SK-N-SH (cell line): ENCODE results near the gene FZD10. TPM values are rescaled to one million over a fixed set of nuclear protein-coding genes. Genes with fewer than 3 reads are reported as not detected.

ENCODE experiments used
- CTCF ChIA-PET: fragments of 300-600, 350-600 bp; formaldehyde crosslinking; extraction: SDS; loops from one replicate; lab custom pipeline; 2021; lab: Yijun Ruan, JAX
- POLR2A ChIA-PET: fragments of 350-600 bp; sonication (Branson Sonifier 250); formaldehyde crosslinking; extraction: SDS; loops from one replicate; lab custom pipeline; 2020; ENCODE audit warnings: antibody characterized with exemption, inconsistent platforms; lab: Yijun Ruan, JAX
- DNase-seq: peaks from one replicate; pipeline ENCODE4 v3.0.0; 2012
- H2AFZ ChIP-seq: fragments of 200-600 bp; sonication (generic); 2 replicates; pipeline ENCODE4 v1.8.1; 2016; ENCODE audit warnings: antibody characterized with exemption, mild to moderate bottlenecking, low read depth
- H3F3A ChIP-seq: fragments of 200-600 bp; sonication (generic); replicated peaks from 2 replicates; pipeline ENCODE3; 2016; ENCODE audit warnings: antibody characterized with exemption, mild to moderate bottlenecking; ENCODE audit not compliant: insufficient read depth
- H3K27ac ChIP-seq, 2 experiments: fragments of 200-500 bp in 1 of 2; fragments of 200-600 bp in 1 of 2; sonication (Bioruptor generic) in 1 of 2; sonication (generic), shearing (Covaris generic) in 1 of 2; 2 replicates each; pipeline versions ENCODE4 v1.5.1 to v1.6.1; 2014 to 2016; ENCODE audit warnings: low read depth in 2 of 2, inconsistent platforms in 1 of 2, low read length in 1 of 2, mild to moderate bottlenecking in 1 of 2, mixed read lengths in 1 of 2
- H3K27me3 ChIP-seq: fragments of 200-600 bp; sonication (generic), shearing (Covaris generic); 2 replicates; pipeline ENCODE4 v1.6.1; 2016; ENCODE audit warnings: mixed run types; ENCODE audit not compliant: insufficient read depth
- H3K36me3 ChIP-seq, 2 experiments: fragments of 200-500 bp in 1 of 2; fragments of 200-600 bp in 1 of 2; sonication (Bioruptor generic) in 1 of 2; sonication (generic) in 1 of 2; replicated peaks in 1 of 2; 2 replicates each; pipeline versions ENCODE3 to v1.5.1; 2014 to 2016; ENCODE audit warnings: low read length in 1 of 2, mild to moderate bottlenecking in 1 of 2; ENCODE audit not compliant: insufficient read depth in 2 of 2, control insufficient read depth in 1 of 2
- H3K4me1 ChIP-seq, 2 experiments: fragments of 200-500 bp in 1 of 2; fragments of 200-600 bp in 1 of 2; sonication (Bioruptor generic) in 1 of 2; sonication (generic), shearing (Covaris generic) in 1 of 2; 2 replicates each; pipeline versions ENCODE4 v1.5.1 to v1.6.1; 2014 to 2016; ENCODE audit warnings: low read depth in 1 of 2, low read length in 1 of 2, mixed run types in 1 of 2; ENCODE audit not compliant: insufficient read depth in 2 of 2, control insufficient read depth in 1 of 2
- H3K4me2 ChIP-seq: fragments of 200-600 bp; sonication (generic), shearing (Covaris generic); 2 replicates; pipeline ENCODE4 v1.6.1; 2017; ENCODE audit warnings: mixed run types
- H3K4me3 ChIP-seq, 2 experiments: fragments of 200-500 bp in 1 of 2; fragments of 200-600 bp in 1 of 2; sonication (Bioruptor generic) in 1 of 2; sonication (generic), shearing (Covaris generic) in 1 of 2; 2 replicates each; pipeline versions ENCODE4 v1.5.1 to v1.8.1; 2014 to 2016; ENCODE audit warnings: low read depth in 2 of 2, inconsistent platforms in 1 of 2, low read length in 1 of 2, mild to moderate bottlenecking in 1 of 2, mixed read lengths in 1 of 2, moderate library complexity in 1 of 2
- H3K79me2 ChIP-seq: fragments of 200-600 bp; sonication (generic); 2 replicates; pipeline ENCODE4 v1.8.1; 2017; ENCODE audit warnings: mild to moderate bottlenecking; ENCODE audit not compliant: insufficient read depth
- H3K9ac ChIP-seq: fragments of 200-600 bp; sonication (generic); 2 replicates; pipeline ENCODE4 v1.6.1; 2017; ENCODE audit warnings: mixed run types
- H3K9me2 ChIP-seq: fragments of 200-600 bp; sonication (generic); 2 replicates; pipeline ENCODE4 v1.6.1; 2017; ENCODE audit warnings: mixed run types
- H3K9me3 ChIP-seq: fragments of 200-600 bp; sonication (generic); 2 replicates; pipeline ENCODE4 v1.6.1; 2017; ENCODE audit warnings: mixed run types, mild to moderate bottlenecking, moderate library complexity
- H4K20me1 ChIP-seq: fragments of 200-600 bp; sonication (generic); 2 replicates; pipeline ENCODE4 v1.6.1; 2017; ENCODE audit warnings: mild to moderate bottlenecking, mixed run types; ENCODE audit not compliant: insufficient read depth
- EP300 ChIP-seq, 2 experiments: IDR thresholded peaks; 2 replicates each; pipeline versions ENCODE4 v1.4.0 to v1.6.1; 2012; ENCODE audit warnings: borderline replicate concordance in 1 of 2, low read depth in 1 of 2, low read length in 1 of 2
- EZH2phosphoT487 ChIP-seq: fragments of 200-600 bp; sonication (generic); IDR thresholded peaks from 2 replicates; pipeline ENCODE4 v1.6.1; 2017; ENCODE audit warnings: low read depth, mixed run types, mild to moderate bottlenecking, antibody characterized with exemption, moderate library complexity, borderline replicate concordance
- FOSL2 ChIP-seq: IDR thresholded peaks from 2 replicates; pipeline ENCODE4 v1.4.0; 2012; ENCODE audit warnings: low read depth, mild to moderate bottlenecking, moderate library complexity, borderline replicate concordance
- GATA2 ChIP-seq: sonication (generic); formaldehyde crosslinking; IDR thresholded peaks from 2 replicates; pipeline ENCODE4 v1.5.0; 2020; ENCODE audit warnings: mild to moderate bottlenecking, missing genetic modification reagents
- MEF2A ChIP-seq: IDR thresholded peaks from 2 replicates; pipeline ENCODE4 v1.4.0; 2012; ENCODE audit warnings: low read depth, borderline replicate concordance
- MXI1 ChIP-seq: IDR thresholded peaks from 2 replicates; pipeline ENCODE4 v1.6.1; 2012; ENCODE audit warnings: mild to moderate bottlenecking, low read depth, low read length, improper control_type of control experiment
- POLR2AphosphoS5 ChIP-seq: IDR thresholded peaks from 2 replicates; pipeline ENCODE4 v1.6.1; 2012; ENCODE audit warnings: low read depth, low read length
- RAD21 ChIP-seq: IDR thresholded peaks from 2 replicates; pipeline ENCODE4 v1.6.1; 2012; ENCODE audit warnings: mild to moderate bottlenecking, low read length
- TCF12 ChIP-seq: IDR thresholded peaks from 2 replicates; pipeline ENCODE4 v1.4.0; 2012
- TEAD4 ChIP-seq: IDR thresholded peaks from 2 replicates; pipeline ENCODE4 v1.4.0; 2012; ENCODE audit warnings: mild to moderate bottlenecking, borderline replicate concordance; ENCODE audit not compliant: insufficient read depth
- WGBS: methylation state at CpG from one replicate; pipeline ENCODE4 v1.1.6; 2017; ENCODE audit warnings: low lambda C conversion rate; 5-methylcytosine and 5-hydroxymethylcytosine counted together
- polyA plus RNA-seq, 3 experiments: library from polyadenylated mRNA; depleted of rRNA; stranded (reverse); fragments of >200 nt; gene quantifications; 2 replicates each; pipeline ENCODE4 v1.2.3, GENCODE V29; 2012
- TF ChIP-seq, protein P1 (sequence below): IDR thresholded peaks from 2 replicates; pipeline ENCODE4 v1.4.0; 2012; ENCODE audit warnings: low read depth, borderline replicate concordance
- TF ChIP-seq, protein P2 (sequence below): fragments of 200-600 bp; sonication (generic); IDR thresholded peaks from 2 replicates; pipeline ENCODE4 v1.6.1; 2017; ENCODE audit warnings: antibody characterized with exemption, mild to moderate bottlenecking, moderate library complexity
- TF ChIP-seq, protein P3 (sequence below): IDR thresholded peaks from 2 replicates; pipeline ENCODE4 v1.4.0; 2012; ENCODE audit warnings: low read depth, borderline replicate concordance
- TF ChIP-seq, protein P4 (sequence below): fragments of 150-350 bp; IDR thresholded peaks from 2 replicates; pipeline ENCODE4 v1.6.1; 2017; ENCODE audit warnings: antibody characterized with exemption, low read length, low read depth, borderline replicate concordance

The FZD10 gene
- polyA plus RNA-seq, 1 of the 3 experiments (the other 2 are of a cell fraction), result not detected

DNA sequence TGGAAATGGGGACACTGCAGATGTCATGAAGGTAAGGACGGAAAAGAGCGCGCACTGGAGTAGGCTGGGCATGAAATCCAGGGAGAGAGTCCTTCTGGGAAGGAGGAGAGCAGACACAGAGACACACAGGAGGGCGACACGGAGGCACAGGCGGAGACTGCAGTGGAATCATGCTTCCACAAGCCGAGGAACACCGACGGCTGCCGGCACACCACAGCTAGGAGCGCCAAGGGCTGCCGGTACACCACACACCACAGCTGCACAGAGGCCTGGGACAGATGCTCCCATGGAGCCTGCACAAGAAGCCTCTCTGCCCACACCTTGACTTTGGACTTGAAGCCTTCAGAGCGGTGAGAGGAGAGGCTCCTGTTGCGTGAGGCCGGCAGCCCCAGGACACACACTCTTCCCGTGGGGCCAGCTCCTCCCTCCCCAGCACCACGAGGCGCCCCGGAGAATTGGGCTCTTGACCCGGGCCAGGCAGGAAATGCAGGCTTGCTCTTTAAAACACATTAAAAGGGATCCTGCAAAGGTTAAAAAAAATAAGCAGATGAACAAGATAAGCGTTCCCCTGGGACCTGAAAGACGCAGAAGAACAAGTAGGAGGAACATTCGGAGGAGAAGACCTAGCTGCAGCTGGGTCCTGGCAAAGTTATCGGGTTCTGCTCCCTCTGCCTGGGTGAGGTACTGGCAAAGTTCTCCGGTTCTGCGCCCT is 28.3 kb upstream of the FZD10 start:
- H3K4me2 ChIP-seq, result no peak overlapping the region
- no peak overlapping the region for H2AFZ ChIP-seq
- CTCF ChIA-PET, result interaction anchor here (1.0 kb wide), 1 partner anchor 416 kb away, joined by 3 read pairs; no protein-coding TSS in a partner anchor
- no peaks in the 10 kb centered on the region for H3K36me3 ChIP-seq
- WGBS, result 59% methylated on average over 24 of the region's 26 CpGs
- H3F3A ChIP-seq, result peaks cover 6% of the 10 kb centered on the region
- no peaks in the 10 kb centered on the region for H3K9me3 ChIP-seq
- no peaks in the 10 kb centered on the region for H3K27me3 ChIP-seq
- no peak for DNase-seq
- H3K9ac ChIP-seq, result no peak overlapping the region
- TF ChIP-seq MEF2A, result no peak
- no peak for TF ChIP-seq MXI1
- TF ChIP-seq EP300 (IDR thresholded peaks at IDR 0.05; ENCODE audit: borderline replicate concordance in 1 of 2, low read depth in 1 of 2, low read length in 1 of 2), result no peak
- TF ChIP-seq, protein P1, sequence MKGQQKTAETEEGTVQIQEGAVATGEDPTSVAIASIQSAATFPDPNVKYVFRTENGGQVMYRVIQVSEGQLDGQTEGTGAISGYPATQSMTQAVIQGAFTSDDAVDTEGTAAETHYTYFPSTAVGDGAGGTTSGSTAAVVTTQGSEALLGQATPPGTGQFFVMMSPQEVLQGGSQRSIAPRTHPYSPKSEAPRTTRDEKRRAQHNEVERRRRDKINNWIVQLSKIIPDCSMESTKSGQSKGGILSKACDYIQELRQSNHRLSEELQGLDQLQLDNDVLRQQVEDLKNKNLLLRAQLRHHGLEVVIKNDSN, result no peak
- TF ChIP-seq, protein P2, sequence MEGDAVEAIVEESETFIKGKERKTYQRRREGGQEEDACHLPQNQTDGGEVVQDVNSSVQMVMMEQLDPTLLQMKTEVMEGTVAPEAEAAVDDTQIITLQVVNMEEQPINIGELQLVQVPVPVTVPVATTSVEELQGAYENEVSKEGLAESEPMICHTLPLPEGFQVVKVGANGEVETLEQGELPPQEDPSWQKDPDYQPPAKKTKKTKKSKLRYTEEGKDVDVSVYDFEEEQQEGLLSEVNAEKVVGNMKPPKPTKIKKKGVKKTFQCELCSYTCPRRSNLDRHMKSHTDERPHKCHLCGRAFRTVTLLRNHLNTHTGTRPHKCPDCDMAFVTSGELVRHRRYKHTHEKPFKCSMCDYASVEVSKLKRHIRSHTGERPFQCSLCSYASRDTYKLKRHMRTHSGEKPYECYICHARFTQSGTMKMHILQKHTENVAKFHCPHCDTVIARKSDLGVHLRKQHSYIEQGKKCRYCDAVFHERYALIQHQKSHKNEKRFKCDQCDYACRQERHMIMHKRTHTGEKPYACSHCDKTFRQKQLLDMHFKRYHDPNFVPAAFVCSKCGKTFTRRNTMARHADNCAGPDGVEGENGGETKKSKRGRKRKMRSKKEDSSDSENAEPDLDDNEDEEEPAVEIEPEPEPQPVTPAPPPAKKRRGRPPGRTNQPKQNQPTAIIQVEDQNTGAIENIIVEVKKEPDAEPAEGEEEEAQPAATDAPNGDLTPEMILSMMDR, result no peak
- H3K4me3 ChIP-seq, result no peak overlapping the region
- no peaks in the 10 kb centered on the region for H3K9me2 ChIP-seq
- no peak overlapping the region for H3K27ac ChIP-seq
- no peaks in the 10 kb centered on the region for H3K79me2 ChIP-seq
- POLR2A ChIA-PET, result no interaction called here
- peaks cover 0 to 3% of the 10 kb centered on the region in 2 experiments; a peak in 1 of 4 replicates for H3K4me1 ChIP-seq
- no peaks in the 10 kb centered on the region for H4K20me1 ChIP-seq

DNA sequence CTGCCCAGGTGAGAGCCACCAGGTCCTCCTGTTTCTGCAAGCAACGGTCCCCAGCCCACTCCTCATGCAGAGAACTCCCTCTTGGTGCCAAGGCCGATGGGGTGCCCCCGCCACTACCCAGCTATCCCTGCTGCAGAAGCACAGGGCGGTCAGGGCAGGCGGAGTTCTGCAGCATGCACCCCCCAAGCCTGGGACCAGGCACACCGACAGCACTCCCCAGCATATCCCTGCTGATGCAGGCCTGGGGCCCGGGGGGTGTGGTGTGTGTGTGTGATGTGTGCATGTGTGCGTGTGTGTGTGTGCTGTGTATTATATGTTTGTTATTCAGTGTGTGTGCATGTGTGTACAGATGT is 27.7 kb upstream of the FZD10 start:
- H3F3A ChIP-seq, result peaks cover 6% of the 10 kb centered on the region
- peaks cover 0 to 3% of the 10 kb centered on the region in 2 experiments; a peak in 1 of 4 replicates for H3K4me1 ChIP-seq
- H3K9me2 ChIP-seq, result no peaks in the 10 kb centered on the region
- no peaks in the 10 kb centered on the region for H3K27me3 ChIP-seq
- H3K36me3 ChIP-seq, result no peaks in the 10 kb centered on the region
- H3K27ac ChIP-seq, result no peak overlapping the region
- CTCF ChIA-PET, result interaction anchor here (1.0 kb wide), 1 partner anchor 415 kb away, joined by 3 read pairs; no protein-coding TSS in a partner anchor
- DNase-seq, result no peak
- H2AFZ ChIP-seq, result no peak overlapping the region
- TF ChIP-seq EZH2phosphoT487 (no peak), FOSL2 (no peak), POLR2AphosphoS5 (no peak), GATA2 (no peak), TEAD4 (no peak), TCF12 (no peak), EP300 (IDR thresholded peaks at IDR 0.05; ENCODE audit: borderline replicate concordance in 1 of 2, low read depth in 1 of 2, low read length in 1 of 2) (no peak), RAD21 (no peak), MEF2A (no peak)
- TF ChIP-seq, protein P1, result no peak
- TF ChIP-seq, protein P3, sequence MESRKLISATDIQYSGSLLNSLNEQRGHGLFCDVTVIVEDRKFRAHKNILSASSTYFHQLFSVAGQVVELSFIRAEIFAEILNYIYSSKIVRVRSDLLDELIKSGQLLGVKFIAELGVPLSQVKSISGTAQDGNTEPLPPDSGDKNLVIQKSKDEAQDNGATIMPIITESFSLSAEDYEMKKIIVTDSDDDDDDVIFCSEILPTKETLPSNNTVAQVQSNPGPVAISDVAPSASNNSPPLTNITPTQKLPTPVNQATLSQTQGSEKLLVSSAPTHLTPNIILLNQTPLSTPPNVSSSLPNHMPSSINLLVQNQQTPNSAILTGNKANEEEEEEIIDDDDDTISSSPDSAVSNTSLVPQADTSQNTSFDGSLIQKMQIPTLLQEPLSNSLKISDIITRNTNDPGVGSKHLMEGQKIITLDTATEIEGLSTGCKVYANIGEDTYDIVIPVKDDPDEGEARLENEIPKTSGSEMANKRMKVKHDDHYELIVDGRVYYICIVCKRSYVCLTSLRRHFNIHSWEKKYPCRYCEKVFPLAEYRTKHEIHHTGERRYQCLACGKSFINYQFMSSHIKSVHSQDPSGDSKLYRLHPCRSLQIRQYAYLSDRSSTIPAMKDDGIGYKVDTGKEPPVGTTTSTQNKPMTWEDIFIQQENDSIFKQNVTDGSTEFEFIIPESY, result no peak
- TF ChIP-seq, protein P4, sequence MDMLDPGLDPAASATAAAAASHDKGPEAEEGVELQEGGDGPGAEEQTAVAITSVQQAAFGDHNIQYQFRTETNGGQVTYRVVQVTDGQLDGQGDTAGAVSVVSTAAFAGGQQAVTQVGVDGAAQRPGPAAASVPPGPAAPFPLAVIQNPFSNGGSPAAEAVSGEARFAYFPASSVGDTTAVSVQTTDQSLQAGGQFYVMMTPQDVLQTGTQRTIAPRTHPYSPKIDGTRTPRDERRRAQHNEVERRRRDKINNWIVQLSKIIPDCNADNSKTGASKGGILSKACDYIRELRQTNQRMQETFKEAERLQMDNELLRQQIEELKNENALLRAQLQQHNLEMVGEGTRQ, result no peak
- H3K4me2 ChIP-seq, result no peak overlapping the region
- no peak overlapping the region for H3K4me3 ChIP-seq
- H3K9ac ChIP-seq, result no peak overlapping the region
- H3K9me3 ChIP-seq, result no peaks in the 10 kb centered on the region
- POLR2A ChIA-PET, result no interaction called here
- no peaks in the 10 kb centered on the region for H4K20me1 ChIP-seq
- WGBS, result 51% methylated on average over 3 of the region's 8 CpGs
- no peaks in the 10 kb centered on the region for H3K79me2 ChIP-seq
